HG03558 (cell line): ENCODE data around the gene RHBDD2.
"Not testable (repeated sequence)": the region's sequence is repeated elsewhere in the genome, so short reads cannot be mapped to it uniquely, and the experiment has no call there.

ENCODE experiments used
- ATAC-seq: cut with Tn5 transposase; IDR thresholded peaks from one replicate; pipeline ENCODE4 v1.9.1; 2021; ENCODE audit warnings: moderate number of reproducible peaks; ENCODE audit not compliant: unreplicated experiment; ENCODE audit errors: extremely low read depth

Gene RHBDD2

GRCh38 chr7:75887669-75888369 lies 9.0 kb downstream of the RHBDD2 start:
- ATAC-seq, result no peak

- no peak for ATAC-seq
Measured at GRCh38 chr7:75888464-75889222, 9.8 kb downstream of the RHBDD2 start.

- no peak for ATAC-seq
Measured at GRCh38 chr7:75889223-75889825, 10.5 kb downstream of the RHBDD2 start.

GRCh38 chr7:75889826-75890225 lies 11.0 kb downstream of the RHBDD2 start:
- ATAC-seq, result no peak

GRCh38 chr7:75891237-75891636 lies 12.4 kb downstream of the RHBDD2 start:
- not testable (repeated sequence) for ATAC-seq

GRCh38 chr7:75891815-75892411 lies 13.1 kb downstream of the RHBDD2 start:
- no peak for ATAC-seq

- no peak for ATAC-seq
Measured at GRCh38 chr7:75892634-75893272, 13.9 kb downstream of the RHBDD2 start.

- no peak for ATAC-seq
Measured at GRCh38 chr7:75896803-75897327, 18.0 kb downstream of the RHBDD2 start.

GRCh38 chr7:75900617-75901315 lies 21.9 kb downstream of the RHBDD2 start:
- no peak for ATAC-seq

- ATAC-seq, result no peak
Measured at GRCh38 chr7:75905785-75906604, 27.2 kb downstream of the RHBDD2 start.

- ATAC-seq, result no peak
Measured at GRCh38 chr7:75906991-75907667, 28.3 kb downstream of the RHBDD2 start.

- not testable (repeated sequence) for ATAC-seq
Measured at GRCh38 chr7:75907668-75908039, 28.8 kb downstream of the RHBDD2 start.

GRCh38 chr7:75909521-75910132 lies 30.8 kb downstream of the RHBDD2 start:
- no peak for ATAC-seq

GRCh38 chr7:75911186-75911585 lies 32.4 kb downstream of the RHBDD2 start:
- ATAC-seq, result not testable (repeated sequence)

GRCh38 chr7:75913437-75913836 lies 34.6 kb downstream of the RHBDD2 start:
- no peak for ATAC-seq

- no peak for ATAC-seq
Measured at GRCh38 chr7:75914169-75914654, 35.4 kb downstream of the RHBDD2 start.

- peak; percentile 85 for ATAC-seq
Measured at GRCh38 chr7:75914655-75915415, 36.0 kb downstream of the RHBDD2 start, which contains the start of gene POR. Gene POR, plus strand, starts transcription at chr7:75915155. Its CDS starts 38,847 bp downstream, at chr7:75954002.
